K562 (cell line): ENCODE results near the gene CCDC148. TPM values are rescaled to one million over a fixed set of nuclear protein-coding genes. Genes with fewer than 3 reads are reported as not detected.

Experiments used
- ATAC-seq: fragments of 200-7000 bp; cut with Tn5 transposase; 3 replicates; pipeline ENCODE4 v1.9.1; 2020; ENCODE audit warnings: moderate library complexity
- BruUV-seq: library from RNA; stranded (reverse); fragments of 400-500 nt; replicated peaks from 2 replicates; lab custom pipeline; 2021; lab: Mats Ljungman, UMichigan
- CTCF ChIA-PET: fragments of 300-600 bp; formaldehyde crosslinking; extraction: SDS; loops from one replicate; lab custom pipeline; 2021; ENCODE audit warnings: low intra/inter-chr PET ratio; lab: Yijun Ruan, JAX
- POLR2A ChIA-PET: fragments of 300-600, 350-650 bp; sonication (Branson Sonifier 250); formaldehyde crosslinking; extraction: SDS; loops from one replicate; lab custom pipeline; 2021; ENCODE audit warnings: antibody characterized with exemption, inconsistent platforms; lab: Yijun Ruan, JAX
- DNase-seq, 4 experiments: peaks; one replicate each; pipeline versions ENCODE4 v3.0.0 to v3.0.0-alpha.2; 2011 to 2018; ENCODE audit warnings: low spot score in 3 of 4, mixed read lengths in 3 of 4; ENCODE audit errors: extremely low read depth in 1 of 4
- FAIRE-seq: peaks from 2 replicates; lab custom pipeline; 2011; peaks lifted over from hg19 to GRCh38; lab: Jason Lieb, UNC
- H2AFZ ChIP-seq: 2 replicates; pipeline ENCODE4 v1.6.0; 2011; ENCODE audit warnings: low read depth, low read length, control low read depth, inconsistent platforms
- H3K27ac ChIP-seq: fragments of 200-600 bp; 3 replicates; pipeline ENCODE4 v1.8.0; 2011; ENCODE audit warnings: low read depth, mild to moderate bottlenecking, control low read depth, inconsistent platforms, low read length, moderate library complexity, mixed read lengths; ENCODE audit errors: extremely low read depth
- H3K27me3 ChIP-seq, 2 experiments: fragments of 300-600 bp in 1 of 2; 2 replicates in 1 of 2; 3 replicates in 1 of 2; pipeline versions ENCODE4 v1.6.0 to v1.8.0; 2011; ENCODE audit warnings: inconsistent platforms in 2 of 2, low read length in 2 of 2, mild to moderate bottlenecking in 1 of 2, mixed read lengths in 1 of 2, moderate library complexity in 1 of 2; ENCODE audit not compliant: control insufficient read depth in 2 of 2, insufficient read depth in 2 of 2
- H3K36me3 ChIP-seq: fragments of 300-600 bp; 3 replicates; pipeline ENCODE4 v1.8.0; 2011; ENCODE audit warnings: mild to moderate bottlenecking, low read length, inconsistent platforms; ENCODE audit not compliant: control insufficient read depth, insufficient read depth
- H3K4me1 ChIP-seq, 2 experiments: fragments of 200-600 bp in 1 of 2; replicated peaks in 1 of 2; 2 replicates in 1 of 2; 3 replicates in 1 of 2; pipeline versions ENCODE4 v1.5.1 to v1.8.0; 2011; ENCODE audit warnings: inconsistent platforms in 2 of 2, low read length in 2 of 2, mild to moderate bottlenecking in 1 of 2, mixed read lengths in 1 of 2, moderate library complexity in 1 of 2; ENCODE audit not compliant: control insufficient read depth in 2 of 2, insufficient read depth in 2 of 2
- H3K4me2 ChIP-seq: 2 replicates; pipeline ENCODE4 v1.6.1; 2011; ENCODE audit warnings: low read length, control low read depth, inconsistent platforms, mixed read lengths; ENCODE audit not compliant: insufficient read depth
- H3K4me3 ChIP-seq: fragments of 200-600 bp; sonication (generic), shearing (Covaris generic); 2 replicates; pipeline ENCODE4 v1.5.1; 2016; ENCODE audit warnings: control low read depth, inconsistent platforms
- H3K79me2 ChIP-seq: fragments of 200-600 bp; 3 replicates; pipeline ENCODE4 v1.8.0; 2011; ENCODE audit warnings: low read length, inconsistent platforms; ENCODE audit not compliant: control insufficient read depth, insufficient read depth
- H3K9ac ChIP-seq, 2 experiments: 2 replicates each; pipeline versions ENCODE4 v1.6.0 to v1.6.1; 2011; ENCODE audit warnings: low read depth in 2 of 2, low read length in 2 of 2, control low read depth in 1 of 2, inconsistent platforms in 1 of 2, mild to moderate bottlenecking in 1 of 2, mixed read lengths in 1 of 2; ENCODE audit not compliant: insufficient read depth in 1 of 2
- H3K9me1 ChIP-seq: one replicate; pipeline ENCODE4 v1.6.0; 2011; ENCODE audit warnings: inconsistent platforms, mild to moderate bottlenecking, low read length, moderate library complexity; ENCODE audit not compliant: control insufficient read depth, insufficient read depth
- H3K9me3 ChIP-seq: replicated peaks from 2 replicates; pipeline ENCODE4 v1.5.1; 2011; ENCODE audit warnings: low read depth, low read length, inconsistent platforms; ENCODE audit not compliant: control insufficient read depth, insufficient read depth
- H4K20me1 ChIP-seq: replicated peaks from 2 replicates; pipeline ENCODE4 v1.6.1; 2011; ENCODE audit warnings: low read length, inconsistent platforms, mixed read lengths; ENCODE audit not compliant: control insufficient read depth, insufficient read depth
- CHAMP1 ChIP-seq: fragments of 450-650 bp; IDR thresholded peaks from 2 replicates; pipeline ENCODE4 v1.6.1; 2016; ENCODE audit warnings: mild to moderate bottlenecking
- MNT ChIP-seq, 2 experiments: fragments of 450-650 bp; conservative IDR thresholded peaks; 2 replicates each; pipeline ENCODE4 v1.6.1; 2017; ENCODE audit warnings: mild to moderate bottlenecking in 2 of 2, moderate library complexity in 2 of 2
- ZNF274 ChIP-seq: IDR thresholded peaks from 2 replicates; pipeline ENCODE4 v1.6.1; 2011; ENCODE audit warnings: low read depth, mild to moderate bottlenecking, low read length, moderate library complexity, borderline replicate concordance
- ZNF316 ChIP-seq: fragments of 450-650 bp; IDR thresholded peaks from 2 replicates; pipeline ENCODE4 v1.6.1; 2016
- WGBS: fragments of 100-300 bp; shearing (Covaris generic); methylation state at CpG from one replicate; pipeline ENCODE4 v1.1.6; 2016; ENCODE audit warnings: low coverage, mixed read lengths; ENCODE audit not compliant: insufficient coverage; ENCODE audit errors: missing lambda C conversion rate; 5-methylcytosine and 5-hydroxymethylcytosine counted together
- in situ Hi-C: fragments of 300-500 bp; cut with MboI; formaldehyde crosslinking; loops from 4 replicates; pipeline ENCODE4 v1.15.0; 2018; ENCODE audit warnings: inconsistent platforms, mixed read lengths
- intact Hi-C: fragments of 100-400 bp; cut with micrococcal nuclease; formaldehyde crosslinking; loops from 2 replicates; pipeline ENCODE4 v1.14.2; 2022
- polyA plus RNA-seq, 8 experiments: library from polyadenylated mRNA; depleted of rRNA in 4 of 8; stranded (reverse) in 5 of 8; unstranded in 3 of 8; fragments of >200 nt; fragmentation: Nextera tagmentation in 2 of 8; fragmentation: Illumina TruSeq in 1 of 8; extraction: Ambion mirVana in 2 of 8; extraction: Trizol in 1 of 8; gene quantifications; 2 replicates each; pipeline versions ENCODE4 v1.2.1 to v1.2.3, GENCODE V29; 2011 to 2014; ENCODE audit warnings: inconsistent platforms in 1 of 8, missing spikeins in 1 of 8
- total RNA-seq, 7 experiments: library from RNA; depleted of rRNA in 6 of 7; stranded (reverse); fragments of >200 nt in 6 of 7; fragmentation: Illumina TruSeq in 2 of 7; extraction: Trizol in 2 of 7; gene quantifications; 2 replicates each; pipeline versions ENCODE4 v1.2.1 to v1.2.3, GENCODE V29; 2011 to 2021; ENCODE audit warnings: low replicate concordance in 1 of 7

CCDC148 gene
- total and polyA plus RNA-seq, 9 of the 15 experiments (the other 6 are each of a cell fraction or from before 2014, with no cell fraction given) = 0.10 to 1.4 (median 0.65) TPM

GRCh38 chr2:158505448-158505934, 48.9 kb upstream of the CCDC148 start (continued):
- TF ChIP-seq MNT (conservative IDR thresholded peaks at IDR 0.05) (peak in 1 of 2 experiments; percentile 28; a peak in 2 of 4 replicates), CHAMP1 (peak; percentile 67; the same call in 1 of the 2 replicates)

GRCh38 chr2:158504088-158504487, 47.5 kb upstream of the CCDC148 start:
- no peak for FAIRE-seq
- no TSS peak for BruUV-seq
- 91% methylated on average over 3 of the region's 3 CpGs for WGBS
- H3K4me2 ChIP-seq = no peak overlapping the region
- ChIA-PET CTCF (no interaction called here), POLR2A (no interaction called here)
- no peak overlapping the region for H3K9ac ChIP-seq
- DNase-seq = no peak
- ATAC-seq = no peak
- peaks cover 12% of the 10 kb centered on the region for H4K20me1 ChIP-seq
- in situ Hi-C loops = no loop called here
- H3K4me1 ChIP-seq = peaks cover 10 to 34% of the 10 kb centered on the region in 2 experiments
- no peak for TF ChIP-seq ZNF274
- peak; percentile 54; the same call in 1 of the 2 replicates for TF ChIP-seq ZNF316
- no peak overlapping the region for H3K4me3 ChIP-seq
- intact Hi-C loops = no loop called here
- H2AFZ ChIP-seq = no peak overlapping the region
- H3K27ac ChIP-seq = no peak overlapping the region; the same call in 2 of the 3 replicates
- H3K36me3 ChIP-seq = peaks cover 11% of the 10 kb centered on the region
- H3K9me1 ChIP-seq = peaks cover 7% of the 10 kb centered on the region
- no peaks in the 10 kb centered on the region for H3K27me3 ChIP-seq
- H3K9me3 ChIP-seq = no peaks in the 10 kb centered on the region
- H3K79me2 ChIP-seq = peaks cover 82% of the 10 kb centered on the region
